ENCODE results near the gene FBXO45.
"Not testable (repeated sequence)": the region's sequence is repeated elsewhere in the genome, so short reads cannot be mapped to it uniquely, and the experiment has no call there.

The FBXO45 gene

DNA sequence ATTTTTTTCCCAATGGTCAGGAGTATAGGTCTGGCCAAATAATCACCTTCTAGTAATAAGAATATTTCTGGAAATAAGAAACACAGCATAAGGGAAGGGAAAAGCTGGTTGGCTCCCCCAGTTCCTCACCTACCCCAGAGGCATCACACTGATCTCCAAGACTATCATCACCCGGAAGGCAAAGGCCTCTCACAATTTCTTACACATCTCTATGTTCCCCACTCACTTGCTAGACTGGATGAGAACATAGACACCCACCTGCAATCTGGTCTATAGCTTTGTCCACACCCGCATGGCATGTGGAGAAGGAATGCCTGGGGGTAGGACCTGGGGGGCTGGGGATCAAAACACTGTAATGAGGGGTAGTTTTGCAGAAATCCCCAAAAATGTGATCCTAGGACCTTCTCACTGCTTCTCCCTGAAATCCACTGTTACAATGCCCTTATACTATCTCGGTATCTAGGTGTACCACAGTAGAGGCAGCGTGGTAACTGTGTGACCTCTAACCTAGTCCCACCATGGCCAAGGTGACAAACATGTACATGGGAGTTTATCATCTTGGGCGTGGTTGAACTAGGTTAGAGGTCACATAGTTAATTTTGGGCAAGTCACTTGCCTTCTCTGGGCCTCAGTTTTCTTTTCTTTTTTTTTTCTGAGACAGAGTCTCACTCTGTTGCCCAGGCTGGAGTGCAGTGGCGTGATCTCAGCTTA, 41.5 kb downstream of the FBXO45 start:
- Histone ChIP-seq H3K4me3 (no peak overlapping the region), H3K27me3 (no peaks in the 10 kb centered on the region), H3K27ac (no peak overlapping the region), H3K9me3 (no peaks in the 10 kb centered on the region), H3K4me1 (no peaks in the 10 kb centered on the region), H3K36me3 (no peaks in the 10 kb centered on the region)
- no peak for TF ChIP-seq CTCF (IDR thresholded peaks at IDR 0.05)
- no peak for DNase-seq
- intact Hi-C loops (cut with DNase I; ENCODE audit: low total_unique reads), result no loop called here

DNA sequence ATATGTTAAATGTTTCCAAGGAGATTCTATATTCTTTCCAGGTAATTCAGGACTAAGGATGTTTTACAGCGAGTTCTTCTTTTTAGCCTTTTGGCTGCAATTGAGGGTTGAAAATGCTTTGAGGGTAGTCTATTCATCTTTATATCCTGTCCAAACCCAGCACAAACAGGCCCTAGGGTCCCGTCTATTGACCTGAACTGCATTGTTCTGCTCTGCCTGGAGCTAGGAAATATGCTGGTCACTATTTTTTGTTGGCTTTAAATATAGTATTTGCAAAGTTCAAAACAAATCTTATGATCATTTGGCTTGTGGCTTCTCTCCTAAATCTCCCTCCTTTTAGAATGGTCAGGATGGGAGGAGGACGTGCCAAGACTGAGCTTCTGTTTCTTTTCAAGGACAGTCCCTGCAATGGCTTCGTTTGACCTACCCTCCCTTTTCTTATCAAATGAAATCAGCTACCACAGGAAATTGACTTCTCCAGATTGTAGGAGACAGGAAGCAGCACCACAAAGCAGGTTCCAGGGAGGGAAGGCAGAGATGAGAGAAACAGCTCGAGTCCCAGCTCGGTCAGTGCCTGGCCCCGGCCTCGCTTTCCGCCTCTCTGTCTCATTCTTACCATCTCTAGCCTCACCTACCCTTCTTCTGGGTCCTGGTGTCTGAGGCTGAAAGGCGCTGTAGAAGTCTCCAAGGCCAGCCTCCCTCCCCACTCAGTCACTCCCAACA, 43.5 kb downstream of the FBXO45 start:
- H3K4me3 ChIP-seq, result no peak overlapping the region
- peak in 1 of 2 donors; percentile 45 for DNase-seq
- no peaks in the 10 kb centered on the region for H3K36me3 ChIP-seq
- no peaks in the 10 kb centered on the region for H3K9me3 ChIP-seq
- no peaks in the 10 kb centered on the region for H3K4me1 ChIP-seq
- no peak overlapping the region for H3K27ac ChIP-seq
- H3K27me3 ChIP-seq, result peaks cover 0 to 3% of the 10 kb centered on the region in 2 donors
- intact Hi-C loops (cut with DNase I; ENCODE audit: low total_unique reads), result no loop called here
- TF ChIP-seq CTCF (IDR thresholded peaks at IDR 0.05), result no peak

DNA sequence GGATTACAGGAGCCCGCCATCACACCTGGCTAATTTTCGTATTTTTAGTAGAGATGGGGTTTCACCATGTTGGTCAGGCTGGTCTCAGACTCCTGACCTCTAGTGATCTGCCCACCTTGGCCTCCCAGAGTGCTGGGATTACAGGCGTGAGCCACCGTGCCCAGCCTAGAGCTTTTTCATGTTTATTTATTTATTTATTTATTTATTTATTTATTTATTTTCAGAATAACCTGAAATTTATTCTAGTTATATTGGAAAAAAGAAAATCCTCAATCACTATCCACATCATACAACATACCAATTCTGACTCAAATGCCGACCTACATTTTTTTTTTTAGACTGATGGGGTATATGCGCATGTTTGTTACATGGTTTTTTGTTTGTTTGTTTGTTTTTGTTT, 46.8 kb downstream of the FBXO45 start:
- DNase-seq; intact Hi-C loops (cut with DNase I; ENCODE audit: low total_unique reads); H3K4me1 ChIP-seq; H3K36me3 ChIP-seq; H3K4me3 ChIP-seq; H3K27ac ChIP-seq; H3K9me3 ChIP-seq; H3K27me3 ChIP-seq: not testable (repeated sequence)

GRCh38 chr3:196617256-196617655, 48.8 kb downstream of the FBXO45 start:
- no peaks in the 10 kb centered on the region for H3K36me3 ChIP-seq
- DNase-seq, result no peak
- H3K9me3 ChIP-seq, result no peaks in the 10 kb centered on the region
- no peak for TF ChIP-seq CTCF (IDR thresholded peaks at IDR 0.05)
- intact Hi-C loops (cut with DNase I; ENCODE audit: low total_unique reads), result no loop called here
- H3K27ac ChIP-seq, result no peak overlapping the region
- no peaks in the 10 kb centered on the region for H3K4me1 ChIP-seq
- peaks cover 0 to 3% of the 10 kb centered on the region in 2 donors for H3K27me3 ChIP-seq
- H3K4me3 ChIP-seq, result no peak overlapping the region

DNA sequence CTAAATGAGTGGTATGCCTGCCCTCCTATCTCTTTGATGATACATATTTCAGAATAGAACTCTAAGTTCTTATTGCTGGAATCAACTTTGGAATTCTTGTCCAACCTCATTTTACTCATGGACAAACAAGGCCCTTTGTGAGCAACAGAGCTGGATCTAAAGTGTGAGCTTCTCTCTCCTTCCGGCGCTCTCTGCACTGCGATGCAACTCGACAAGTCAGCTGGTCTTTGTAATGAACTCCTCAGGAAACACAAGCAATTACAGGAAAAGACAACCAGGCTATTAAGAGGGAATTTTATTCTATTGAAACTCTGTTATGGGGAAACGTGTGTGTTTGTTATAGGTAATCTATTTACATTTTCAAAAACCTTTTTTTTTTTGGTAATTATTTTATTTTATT, 50.8 kb downstream of the FBXO45 start:
- intact Hi-C loops (cut with DNase I; ENCODE audit: low total_unique reads), result no loop called here
- no peak overlapping the region for H3K27ac ChIP-seq
- no peaks in the 10 kb centered on the region for H3K36me3 ChIP-seq
- TF ChIP-seq CTCF (IDR thresholded peaks at IDR 0.05), result no peak
- DNase-seq, result no peak
- H3K4me3 ChIP-seq, result no peak overlapping the region
- no peaks in the 10 kb centered on the region for H3K9me3 ChIP-seq
- peaks cover 0 to 3% of the 10 kb centered on the region in 2 donors for H3K27me3 ChIP-seq
- no peaks in the 10 kb centered on the region for H3K4me1 ChIP-seq

DNA sequence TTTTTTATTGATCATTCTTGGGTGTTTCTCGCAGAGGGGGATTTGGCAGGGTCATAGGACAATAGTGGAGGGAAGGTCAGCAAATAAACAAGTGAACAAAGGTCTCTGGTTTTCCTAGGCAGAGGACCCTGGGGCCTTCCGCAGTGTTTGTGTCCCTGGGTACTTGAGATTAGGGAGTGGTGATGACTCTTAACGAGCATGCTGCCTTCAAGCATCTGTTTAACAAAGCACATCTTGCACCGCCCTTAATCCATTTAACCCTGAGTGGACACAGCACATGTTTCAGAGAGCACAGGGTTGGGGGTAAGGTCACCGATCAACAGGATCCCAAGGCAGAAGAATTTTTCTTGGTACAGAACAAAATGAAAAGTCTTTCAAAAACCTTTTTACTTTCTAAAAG, 51.2 kb downstream of the FBXO45 start:
- H3K36me3 ChIP-seq; intact Hi-C loops (cut with DNase I; ENCODE audit: low total_unique reads); H3K9me3 ChIP-seq; H3K4me3 ChIP-seq; H3K4me1 ChIP-seq; H3K27me3 ChIP-seq; DNase-seq; H3K27ac ChIP-seq: not testable (repeated sequence)

Measured in tibial artery (tissue), 4 donors.